GM23248 (cell line): ENCODE results near the gene OPTN. TPM values are rescaled to one million over a fixed set of nuclear protein-coding genes. Genes with fewer than 3 reads are reported as not detected.

ENCODE experiments used
- DNase-seq: peaks from one replicate; pipeline ENCODE4 v3.0.0-alpha.2; 2015
- H2AFZ ChIP-seq: fragments of 200-600 bp; sonication (generic); 2 replicates; pipeline ENCODE4 v1.6.1; 2016; ENCODE audit warnings: antibody characterized with exemption
- H3F3A ChIP-seq: fragments of 200-600 bp; sonication (generic); 2 replicates; pipeline ENCODE4 v1.6.1; 2016; ENCODE audit warnings: mild to moderate bottlenecking, antibody characterized with exemption, mixed run types; ENCODE audit not compliant: insufficient read depth
- H3K27ac ChIP-seq: fragments of 200-600 bp; sonication (generic); 2 replicates; pipeline ENCODE4 v1.5.1; 2016; ENCODE audit warnings: mild to moderate bottlenecking
- H3K27me3 ChIP-seq: fragments of 200-600 bp; sonication (generic); replicated peaks from 2 replicates; pipeline ENCODE4 v1.6.1; 2016; ENCODE audit warnings: mild to moderate bottlenecking; ENCODE audit not compliant: insufficient read depth
- H3K36me3 ChIP-seq: fragments of 200-600 bp; sonication (generic); 2 replicates; pipeline ENCODE4 v1.6.1; 2016; ENCODE audit warnings: low read depth, mild to moderate bottlenecking
- H3K4me1 ChIP-seq: fragments of 200-600 bp; sonication (generic); 2 replicates; pipeline ENCODE4 v1.6.1; 2016; ENCODE audit warnings: mild to moderate bottlenecking; ENCODE audit not compliant: insufficient read depth
- H3K4me2 ChIP-seq: fragments of 200-600 bp; sonication (generic); one replicate; pipeline ENCODE4 v1.6.1; 2016; ENCODE audit warnings: mild to moderate bottlenecking; ENCODE audit not compliant: unreplicated experiment
- H3K4me3 ChIP-seq: fragments of 200-600 bp; sonication (generic); 2 replicates; pipeline ENCODE4 v1.5.1; 2016; ENCODE audit warnings: mild to moderate bottlenecking
- H3K79me2 ChIP-seq: fragments of 200-600 bp; sonication (generic); 2 replicates; pipeline ENCODE4 v1.6.1; 2016; ENCODE audit warnings: mild to moderate bottlenecking; ENCODE audit not compliant: insufficient read depth
- H3K9ac ChIP-seq: fragments of 200-600 bp; sonication (generic); 2 replicates; pipeline ENCODE4 v1.6.1; 2016; ENCODE audit warnings: mild to moderate bottlenecking
- H3K9me2 ChIP-seq: fragments of 200-600 bp; sonication (generic); 2 replicates; pipeline ENCODE4 v1.6.1; 2016; ENCODE audit warnings: mixed run types, mild to moderate bottlenecking, moderate library complexity; ENCODE audit not compliant: insufficient read depth
- H3K9me3 ChIP-seq: fragments of 200-600 bp; sonication (generic); one replicate; pipeline ENCODE4 v1.6.1; 2017; ENCODE audit warnings: low read depth
- H4K20me1 ChIP-seq: fragments of 200-600 bp; sonication (generic); 2 replicates; pipeline ENCODE4 v1.6.0; 2016; ENCODE audit not compliant: insufficient read depth
- EZH2 ChIP-seq: fragments of 200-600 bp; sonication (generic); IDR thresholded peaks from 2 replicates; pipeline ENCODE4 v1.6.1; 2018; ENCODE audit warnings: antibody characterized with exemption, mild to moderate bottlenecking; ENCODE audit not compliant: insufficient read depth, poor library complexity, severe bottlenecking
- EZH2phosphoT487 ChIP-seq: fragments of 200-600 bp; sonication (generic); IDR thresholded peaks from 2 replicates; pipeline ENCODE4 v1.6.1; 2018; ENCODE audit warnings: antibody characterized with exemption, moderate library complexity, mild to moderate bottlenecking, low read depth; ENCODE audit not compliant: insufficient read depth
- WGBS, 2 experiments: methylation state at CpG; one replicate each; pipeline ENCODE4 v1.1.6; 2015 to 2017; ENCODE audit warnings: low lambda C conversion rate in 2 of 2, low coverage in 1 of 2; ENCODE audit errors: missing lambda C conversion rate in 2 of 2; 5-methylcytosine and 5-hydroxymethylcytosine counted together
- in situ Hi-C: fragments of 300-500 bp; cut with MboI; formaldehyde crosslinking; loops from 2 replicates; pipeline ENCODE4 v1.15.0; 2020
- polyA plus RNA-seq: library from polyadenylated mRNA; unstranded; fragments of >200 nt; fragmentation: Nextera tagmentation; extraction: Ambion mirVana; gene quantifications from 2 replicates; pipeline ENCODE4 v1.2.1, GENCODE V29; 2016
- total RNA-seq: library from RNA; depleted of rRNA; stranded (reverse); fragments of >200 nt; shearing (Covaris generic); gene quantifications from 2 replicates; pipeline ENCODE4 v1.2.3, GENCODE V29; 2014

The OPTN gene
- total and polyA plus RNA-seq, 2 experiments from 2014 or later, result 50.6 to 109 TPM

DNA sequence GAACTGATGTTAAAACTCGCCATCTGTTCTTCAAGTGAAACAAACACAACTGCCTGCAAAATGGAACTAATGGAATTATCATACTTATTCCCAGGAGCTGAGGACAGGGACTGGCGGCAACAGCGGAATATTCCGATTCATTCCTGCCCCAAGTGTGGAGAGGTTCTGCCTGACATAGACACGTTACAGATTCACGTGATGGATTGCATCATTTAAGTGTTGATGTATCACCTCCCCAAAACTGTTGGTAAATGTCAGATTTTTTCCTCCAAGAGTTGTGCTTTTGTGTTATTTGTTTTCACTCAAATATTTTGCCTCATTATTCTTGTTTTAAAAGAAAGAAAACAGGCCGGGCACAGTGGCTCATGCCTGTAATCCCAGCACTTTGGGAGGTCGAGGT lies 36.7 kb downstream of the OPTN start:
- Histone ChIP-seq H3K9me3 (no peaks in the 10 kb centered on the region), H3K4me3 (no peak overlapping the region), H3F3A (no peaks in the 10 kb centered on the region), H3K4me2 (no peak overlapping the region), H3K9me2 (no peaks in the 10 kb centered on the region), H3K9ac (no peak overlapping the region), H3K27ac (no peak overlapping the region), H4K20me1 (no peaks in the 10 kb centered on the region), H3K79me2 (no peaks in the 10 kb centered on the region), H3K27me3 (no peaks in the 10 kb centered on the region), H3K36me3 (peaks cover 64% of the 10 kb centered on the region), H3K4me1 (no peaks in the 10 kb centered on the region), H2AFZ (no peak overlapping the region)
- no peak for TF ChIP-seq EZH2
- no peak for TF ChIP-seq EZH2phosphoT487
- DNase-seq, result no peak
- in situ Hi-C loops, result no loop called here
- WGBS, 2 experiments, result 92 to 97% methylated on average over 8 of the region's 8 CpGs

DNA sequence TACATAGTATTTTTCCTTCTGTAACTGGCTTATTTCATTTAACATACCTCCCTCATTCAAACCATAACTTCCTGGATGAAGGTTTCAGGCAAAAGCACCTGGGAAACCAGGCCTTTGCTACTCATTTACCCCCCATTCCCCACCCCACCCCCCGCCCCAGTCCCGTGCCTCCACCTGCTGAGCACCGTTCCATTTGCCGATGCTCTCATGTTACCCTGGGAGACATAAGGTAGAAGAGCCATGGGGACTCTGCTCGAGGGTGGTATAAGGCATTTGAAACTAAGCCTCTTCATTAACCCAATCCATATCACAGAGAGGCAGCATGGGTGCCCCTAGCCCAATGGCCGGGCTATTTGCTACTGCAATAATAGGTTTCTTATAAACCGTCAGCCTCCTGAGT lies 39.2 kb downstream of the OPTN start:
- Histone ChIP-seq H3K27ac (no peak overlapping the region), H4K20me1 (no peaks in the 10 kb centered on the region), H3K9me3 (no peaks in the 10 kb centered on the region), H3K79me2 (no peaks in the 10 kb centered on the region), H2AFZ (no peak overlapping the region), H3K9me2 (no peaks in the 10 kb centered on the region), H3K27me3 (no peaks in the 10 kb centered on the region), H3K36me3 (peaks cover 60% of the 10 kb centered on the region), H3K4me1 (no peaks in the 10 kb centered on the region), H3K4me2 (no peak overlapping the region), H3F3A (no peaks in the 10 kb centered on the region), H3K9ac (no peak overlapping the region), H3K4me3 (no peak overlapping the region)
- TF ChIP-seq EZH2, result no peak
- TF ChIP-seq EZH2phosphoT487, result no peak
- DNase-seq, result no peak
- in situ Hi-C loops, result no loop called here
- WGBS, 2 experiments, result 64 to 78% methylated on average over 6 to 7 of the region's 7 CpGs

DNA sequence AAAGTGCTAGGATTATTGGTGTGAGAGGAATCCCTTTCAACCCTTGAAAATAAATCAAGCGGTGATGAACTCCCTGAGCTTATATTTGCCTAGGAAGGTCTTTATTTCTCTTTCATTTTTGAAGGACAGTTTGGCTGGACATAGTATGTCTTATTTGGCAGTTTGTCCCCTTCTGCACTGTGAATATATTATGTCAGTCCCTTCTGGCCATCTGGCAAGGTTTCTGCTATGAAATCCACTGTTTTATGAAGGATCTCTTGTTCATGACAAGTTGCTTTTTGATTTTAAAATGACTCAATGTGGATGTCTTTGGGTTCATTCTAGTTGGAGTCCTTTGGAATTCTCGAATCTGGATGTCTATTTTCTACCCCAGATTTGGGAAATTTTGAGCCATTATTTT lies 39.7 kb downstream of the OPTN start:
- no peak for TF ChIP-seq EZH2
- TF ChIP-seq EZH2phosphoT487, result no peak
- H3K27me3 ChIP-seq, result no peaks in the 10 kb centered on the region
- H3K4me3 ChIP-seq, result no peak overlapping the region
- WGBS, 2 experiments, result 95% methylated on average over 2 of the region's 2 CpGs
- H4K20me1 ChIP-seq, result no peaks in the 10 kb centered on the region
- in situ Hi-C loops, result no loop called here
- no peaks in the 10 kb centered on the region for H3F3A ChIP-seq
- peaks cover 60% of the 10 kb centered on the region for H3K36me3 ChIP-seq
- H3K9me3 ChIP-seq, result no peaks in the 10 kb centered on the region
- no peak for DNase-seq
- H3K9me2 ChIP-seq, result no peaks in the 10 kb centered on the region
- H3K27ac ChIP-seq, result no peak overlapping the region
- no peak overlapping the region for H3K9ac ChIP-seq
- H2AFZ ChIP-seq, result no peak overlapping the region
- no peak overlapping the region for H3K4me2 ChIP-seq
- no peaks in the 10 kb centered on the region for H3K4me1 ChIP-seq
- no peaks in the 10 kb centered on the region for H3K79me2 ChIP-seq

DNA sequence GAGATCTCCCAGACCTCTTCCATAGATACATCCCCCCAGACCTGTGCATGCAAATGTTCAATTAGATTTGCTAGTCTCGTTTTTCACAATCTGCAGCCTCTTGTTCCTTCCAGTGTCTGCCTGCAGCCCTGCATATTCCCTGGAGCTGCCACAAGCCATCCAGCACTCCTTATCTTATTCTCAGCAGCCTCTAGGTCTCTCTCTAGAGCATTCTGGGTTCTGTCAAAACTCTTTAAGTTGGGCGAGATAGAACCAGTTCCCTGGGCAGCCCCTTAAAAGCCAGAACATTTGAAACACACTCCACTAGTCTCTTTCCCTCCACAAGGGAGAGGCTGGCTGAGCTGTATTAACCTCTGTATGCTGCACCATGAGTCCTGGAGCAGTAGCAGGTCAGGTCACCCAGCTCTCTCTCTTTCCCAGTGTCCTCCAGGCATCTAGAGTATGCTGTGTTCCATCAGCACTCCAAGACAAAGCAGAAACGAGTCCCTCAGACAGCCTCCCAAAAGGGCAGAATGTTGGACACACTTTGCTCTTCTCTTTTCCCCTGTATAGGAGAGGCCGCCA lies 40.7 kb downstream of the OPTN start:
- H3K9me2 ChIP-seq, result no peaks in the 10 kb centered on the region
- H3K36me3 ChIP-seq, result peaks cover 56% of the 10 kb centered on the region
- in situ Hi-C loops, result no loop called here
- no peaks in the 10 kb centered on the region for H3K27me3 ChIP-seq
- no peak overlapping the region for H2AFZ ChIP-seq
- no peaks in the 10 kb centered on the region for H3K9me3 ChIP-seq
- no peaks in the 10 kb centered on the region for H4K20me1 ChIP-seq
- no peak overlapping the region for H3K4me2 ChIP-seq
- no peaks in the 10 kb centered on the region for H3K4me1 ChIP-seq
- H3K9ac ChIP-seq, result no peak overlapping the region
- no peaks in the 10 kb centered on the region for H3F3A ChIP-seq
- no peak for TF ChIP-seq EZH2
- no peak for TF ChIP-seq EZH2phosphoT487
- H3K79me2 ChIP-seq, result no peaks in the 10 kb centered on the region
- 74 to 78% methylated on average over 4 of the region's 4 CpGs for WGBS, 2 experiments
- no peak overlapping the region for H3K4me3 ChIP-seq
- no peak for DNase-seq
- no peak overlapping the region for H3K27ac ChIP-seq

DNA sequence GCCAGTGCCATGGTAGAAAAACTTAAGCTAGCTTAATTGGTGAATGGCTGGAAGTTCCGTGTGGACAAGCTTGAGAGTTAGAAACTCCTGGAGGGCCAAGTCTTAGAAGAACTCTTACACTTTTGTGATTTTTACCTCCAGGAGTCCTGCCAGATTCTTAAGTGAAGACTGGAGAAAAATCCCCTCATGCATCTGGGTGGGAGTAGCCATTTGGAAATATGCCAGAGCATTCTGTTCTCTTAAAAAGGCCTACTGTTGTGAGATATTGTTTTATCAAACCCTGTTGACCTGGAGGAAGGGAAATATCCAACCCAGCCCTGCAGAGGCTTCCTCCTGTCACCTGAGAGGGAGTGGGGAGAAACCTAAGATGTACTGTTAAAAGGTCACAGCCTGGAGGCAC lies 43.8 kb downstream of the OPTN start:
- Histone ChIP-seq H2AFZ (no peak overlapping the region), H3K27me3 (no peaks in the 10 kb centered on the region), H3K9ac (no peak overlapping the region), H3K36me3 (peaks cover 36% of the 10 kb centered on the region), H3K79me2 (no peaks in the 10 kb centered on the region), H4K20me1 (no peaks in the 10 kb centered on the region), H3F3A (no peaks in the 10 kb centered on the region), H3K27ac (no peak overlapping the region), H3K9me2 (no peaks in the 10 kb centered on the region), H3K9me3 (no peaks in the 10 kb centered on the region), H3K4me3 (no peak overlapping the region), H3K4me1 (no peaks in the 10 kb centered on the region), H3K4me2 (no peak overlapping the region)
- DNase-seq, result no peak
- TF ChIP-seq EZH2phosphoT487 (no peak), EZH2 (no peak)
- in situ Hi-C loops, result no loop called here
- 95 to 100% methylated on average over 1 of the region's 1 CpG for WGBS, 2 experiments
